ENCODE data around the gene SULT1A4. TPM values are rescaled to one million over a fixed set of nuclear protein-coding genes. Genes with fewer than 3 reads are reported as not detected.
"Not testable (repeated sequence)": the region's sequence is repeated elsewhere in the genome, so short reads cannot be mapped to it uniquely, and the experiment has no call there.

SULT1A4 gene
- total and polyA plus RNA-seq, 10 of the 15 experiments (the other 5 are each of a cell fraction or from before 2014, with no cell fraction given): 0.13 to 1.3 (median 0.46) TPM; not detected in 2

- H2AFZ ChIP-seq (ENCODE audit: control insufficient read depth, low read depth, low read length); CTCF ChIA-PET; BruUV-seq (replicated peaks); ATAC-seq; H3K27me3 ChIP-seq (replicated peaks in 1 of 2; ENCODE audit: control insufficient read depth in 2 of 2, insufficient read depth in 2 of 2, low read length in 1 of 2); POLR2A ChIA-PET; H3K9ac ChIP-seq (ENCODE audit: control insufficient read depth, insufficient read depth, low read length); in situ Hi-C loops (cut with MboI); H3K4me3 ChIP-seq; intact Hi-C loops (cut with micrococcal nuclease; ENCODE audit: unreplicated experiment); H3K27ac ChIP-seq (ENCODE audit: control insufficient read depth, insufficient read depth); SMC1A ChIA-PET (ENCODE audit: uncharacterized antibody, unreplicated experiment); FAIRE-seq; H3K4me1 ChIP-seq (ENCODE audit: control insufficient read depth, insufficient read depth, low read length); H3K79me2 ChIP-seq (ENCODE audit: control insufficient read depth, insufficient read depth, low read length); H3K36me3 ChIP-seq (ENCODE audit: control insufficient read depth in 2 of 2, insufficient read depth in 2 of 2, low read length in 1 of 2); H3K4me2 ChIP-seq (ENCODE audit: control insufficient read depth, insufficient read depth); H4K20me1 ChIP-seq (ENCODE audit: control insufficient read depth, insufficient read depth); RAD21 ChIA-PET (ENCODE audit: unreplicated experiment); DNase-seq (ENCODE audit: low read depth, low spot score); H3K9me3 ChIP-seq (replicated peaks; ENCODE audit: control insufficient read depth, insufficient read depth, low read length): not testable (repeated sequence)
- WGBS (ENCODE audit: insufficient coverage, insufficient replicate concordance, low lambda C conversion rate, missing lambda C conversion rate): no CpG with 5 or more reads among the region's 9 CpGs
Observed at GRCh38 chr16:29460647-29461030, 926 bp downstream of the SULT1A4 start.

- H4K20me1 ChIP-seq (ENCODE audit: control insufficient read depth, insufficient read depth); BruUV-seq (replicated peaks): not testable (repeated sequence)
Observed at GRCh38 chr16:29465985-29466824, 6.5 kb downstream of the SULT1A4 start.

GRCh38 chr16:29466904-29467303 is 7.2 kb downstream of the SULT1A4 start:
- FAIRE-seq; H3K36me3 ChIP-seq (ENCODE audit: control insufficient read depth in 2 of 2, insufficient read depth in 2 of 2, low read length in 1 of 2); H3K4me1 ChIP-seq (ENCODE audit: control insufficient read depth, insufficient read depth, low read length); DNase-seq (ENCODE audit: low read depth, low spot score); intact Hi-C loops (cut with micrococcal nuclease; ENCODE audit: unreplicated experiment); CTCF ChIA-PET; H2AFZ ChIP-seq (ENCODE audit: control insufficient read depth, low read depth, low read length); H3K9ac ChIP-seq (ENCODE audit: control insufficient read depth, insufficient read depth, low read length); BruUV-seq (replicated peaks); H3K27me3 ChIP-seq (replicated peaks in 1 of 2; ENCODE audit: control insufficient read depth in 2 of 2, insufficient read depth in 2 of 2, low read length in 1 of 2); in situ Hi-C loops (cut with MboI); H3K9me3 ChIP-seq (replicated peaks; ENCODE audit: control insufficient read depth, insufficient read depth, low read length); H4K20me1 ChIP-seq (ENCODE audit: control insufficient read depth, insufficient read depth); H3K4me2 ChIP-seq (ENCODE audit: control insufficient read depth, insufficient read depth); H3K4me3 ChIP-seq; H3K27ac ChIP-seq (ENCODE audit: control insufficient read depth, insufficient read depth); RAD21 ChIA-PET (ENCODE audit: unreplicated experiment); POLR2A ChIA-PET; SMC1A ChIA-PET (ENCODE audit: uncharacterized antibody, unreplicated experiment); H3K79me2 ChIP-seq (ENCODE audit: control insufficient read depth, insufficient read depth, low read length): not testable (repeated sequence)
- no CpG with 5 or more reads among the region's 33 CpGs for WGBS (ENCODE audit: insufficient coverage, insufficient replicate concordance, low lambda C conversion rate, missing lambda C conversion rate)
- ATAC-seq: peak; percentile 46

More at GRCh38 chr16:29465985-29466824, 6.5 kb downstream of the SULT1A4 start:
- DNase-seq (ENCODE audit: low read depth, low spot score); FAIRE-seq; H2AFZ ChIP-seq (ENCODE audit: control insufficient read depth, low read depth, low read length); SMC1A ChIA-PET (ENCODE audit: uncharacterized antibody, unreplicated experiment); H3K4me3 ChIP-seq; H3K4me1 ChIP-seq (ENCODE audit: control insufficient read depth, insufficient read depth, low read length); H3K9ac ChIP-seq (ENCODE audit: control insufficient read depth, insufficient read depth, low read length); intact Hi-C loops (cut with micrococcal nuclease; ENCODE audit: unreplicated experiment); H3K36me3 ChIP-seq (ENCODE audit: control insufficient read depth in 2 of 2, insufficient read depth in 2 of 2, low read length in 1 of 2); in situ Hi-C loops (cut with MboI); POLR2A ChIA-PET; H3K4me2 ChIP-seq (ENCODE audit: control insufficient read depth, insufficient read depth); H3K79me2 ChIP-seq (ENCODE audit: control insufficient read depth, insufficient read depth, low read length); CTCF ChIA-PET; H3K27me3 ChIP-seq (replicated peaks in 1 of 2; ENCODE audit: control insufficient read depth in 2 of 2, insufficient read depth in 2 of 2, low read length in 1 of 2); RAD21 ChIA-PET (ENCODE audit: unreplicated experiment); H3K9me3 ChIP-seq (replicated peaks; ENCODE audit: control insufficient read depth, insufficient read depth, low read length); H3K27ac ChIP-seq (ENCODE audit: control insufficient read depth, insufficient read depth): not testable (repeated sequence)
- peak; percentile 55 for ATAC-seq
- no CpG with 5 or more reads among the region's 57 CpGs for WGBS (ENCODE audit: insufficient coverage, insufficient replicate concordance, low lambda C conversion rate, missing lambda C conversion rate)

- H3K4me3 ChIP-seq; H3K4me1 ChIP-seq (ENCODE audit: control insufficient read depth, insufficient read depth, low read length); H3K9me3 ChIP-seq (replicated peaks; ENCODE audit: control insufficient read depth, insufficient read depth, low read length); H3K9ac ChIP-seq (ENCODE audit: control insufficient read depth, insufficient read depth, low read length); H2AFZ ChIP-seq (ENCODE audit: control insufficient read depth, low read depth, low read length); H3K4me2 ChIP-seq (ENCODE audit: control insufficient read depth, insufficient read depth); RAD21 ChIA-PET (ENCODE audit: unreplicated experiment); H3K36me3 ChIP-seq (ENCODE audit: control insufficient read depth in 2 of 2, insufficient read depth in 2 of 2, low read length in 1 of 2); BruUV-seq (replicated peaks); CTCF ChIA-PET; SMC1A ChIA-PET (ENCODE audit: uncharacterized antibody, unreplicated experiment); H3K79me2 ChIP-seq (ENCODE audit: control insufficient read depth, insufficient read depth, low read length); H3K27ac ChIP-seq (ENCODE audit: control insufficient read depth, insufficient read depth); in situ Hi-C loops (cut with MboI); H3K27me3 ChIP-seq (replicated peaks in 1 of 2; ENCODE audit: control insufficient read depth in 2 of 2, insufficient read depth in 2 of 2, low read length in 1 of 2); DNase-seq (ENCODE audit: low read depth, low spot score); intact Hi-C loops (cut with micrococcal nuclease; ENCODE audit: unreplicated experiment); H4K20me1 ChIP-seq (ENCODE audit: control insufficient read depth, insufficient read depth); FAIRE-seq; POLR2A ChIA-PET: not testable (repeated sequence)
- no CpG with 5 or more reads among the region's 10 CpGs for WGBS (ENCODE audit: insufficient coverage, insufficient replicate concordance, low lambda C conversion rate, missing lambda C conversion rate)
- ATAC-seq: peak; percentile 49
Observed at GRCh38 chr16:29467654-29468366, 8.1 kb downstream of the SULT1A4 start.
